22Rv1 (cell line): ENCODE data around the gene DAGLA.

Experiments
- H3K27ac ChIP-seq: fragments of 450-650 bp; 2 replicates; pipeline ENCODE4 v1.5.1; 2017
- CTCF ChIP-seq: fragments of 450-650 bp; IDR thresholded peaks from 2 replicates; pipeline ENCODE4 v1.5.1; 2017; ENCODE audit warnings: mild to moderate bottlenecking
- ZFX ChIP-seq: fragments of 450-650 bp; IDR thresholded peaks from 2 replicates; pipeline ENCODE4 v1.6.1; 2017; ENCODE audit warnings: antibody characterized with exemption, borderline replicate concordance

Gene DAGLA

DNA sequence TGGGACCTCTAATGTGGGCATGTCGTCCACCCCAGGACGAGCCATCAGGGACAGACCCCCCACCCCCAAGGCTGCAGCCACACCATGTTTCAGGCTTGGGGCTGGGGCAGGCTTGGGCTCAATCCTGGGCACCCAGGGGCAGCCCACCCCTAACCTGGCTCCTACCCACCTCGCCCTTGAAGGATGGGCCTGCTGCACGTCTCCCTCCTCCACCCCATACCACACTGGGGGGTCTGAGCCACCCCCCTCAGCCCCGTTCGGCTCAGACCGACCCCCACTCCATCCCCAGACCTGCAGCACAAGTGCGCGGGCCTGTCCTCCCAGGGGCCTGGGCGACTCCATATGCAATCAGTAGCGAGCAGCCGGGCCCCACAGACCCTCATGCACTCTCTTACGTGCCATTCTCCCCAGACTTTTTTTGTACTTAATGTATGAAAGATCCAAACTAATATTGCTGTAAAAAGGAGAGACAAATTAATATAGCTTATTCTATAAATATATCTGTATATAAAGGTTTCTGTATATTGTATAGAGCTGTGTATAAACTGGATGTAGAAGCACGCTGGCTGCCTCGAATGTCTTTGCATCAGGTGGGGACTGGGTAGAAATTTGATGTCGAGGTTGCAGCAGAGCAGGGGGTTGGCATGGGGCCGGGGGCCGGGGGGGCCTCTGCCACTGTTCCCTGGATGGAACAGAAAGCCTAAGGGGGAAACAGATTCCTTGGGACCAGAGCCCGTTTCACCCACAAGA lies 66.4 kb downstream of the DAGLA start:
- no peak for TF ChIP-seq CTCF
- no peak for TF ChIP-seq ZFX
- H3K27ac ChIP-seq: no peak overlapping the region

- H3K27ac ChIP-seq: no peak overlapping the region
These were observed 67.2 kb downstream of the DAGLA start for GRCh38 chr11:61747192-61747966.

GRCh38 chr11:61747967-61748285 lies 67.7 kb downstream of the DAGLA start:
- TF ChIP-seq CTCF (peak; percentile 71), ZFX (no peak)
- H3K27ac ChIP-seq: no peak overlapping the region

More at GRCh38 chr11:61747192-61747966, 67.2 kb downstream of the DAGLA start:
- peak; percentile 94 for TF ChIP-seq CTCF
- TF ChIP-seq ZFX: no peak

GRCh38 chr11:61749591-61750217 lies 69.5 kb downstream of the DAGLA start:
- H3K27ac ChIP-seq: no peak overlapping the region
- TF ChIP-seq CTCF: no peak
- TF ChIP-seq ZFX: no peak

DNA sequence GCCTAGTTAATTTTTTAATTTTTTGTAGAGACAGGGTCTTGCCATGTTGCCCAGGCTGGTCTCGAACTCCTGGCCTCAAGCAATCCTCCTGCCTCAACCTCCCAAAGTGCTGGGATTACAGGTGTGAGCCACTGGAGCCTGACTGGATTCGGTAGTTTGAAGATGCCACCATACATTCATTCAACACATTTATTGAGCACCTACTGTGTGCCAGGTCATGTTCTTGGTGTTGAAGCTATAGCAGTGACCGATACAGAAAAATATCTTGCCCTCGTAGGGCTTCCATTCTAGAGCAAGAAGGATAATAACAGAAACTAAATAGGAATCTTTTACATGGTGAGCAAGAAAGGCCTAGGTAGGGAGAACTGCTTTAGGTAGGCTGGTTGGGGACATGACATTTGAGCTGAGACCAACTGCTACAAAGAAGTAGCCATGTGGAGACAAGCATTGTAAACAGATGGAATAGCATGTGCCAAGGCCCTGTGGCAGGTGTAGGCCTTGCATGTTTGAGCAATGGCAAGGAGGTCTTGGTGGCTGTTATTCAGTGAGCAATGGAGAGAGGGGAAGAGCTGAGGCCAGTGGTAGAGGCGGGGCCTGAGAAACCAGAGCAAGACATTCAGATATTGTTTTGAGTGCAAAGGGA lies 70.6 kb downstream of the DAGLA start:
- no peak overlapping the region for H3K27ac ChIP-seq
- no peak for TF ChIP-seq CTCF
- no peak for TF ChIP-seq ZFX

DNA sequence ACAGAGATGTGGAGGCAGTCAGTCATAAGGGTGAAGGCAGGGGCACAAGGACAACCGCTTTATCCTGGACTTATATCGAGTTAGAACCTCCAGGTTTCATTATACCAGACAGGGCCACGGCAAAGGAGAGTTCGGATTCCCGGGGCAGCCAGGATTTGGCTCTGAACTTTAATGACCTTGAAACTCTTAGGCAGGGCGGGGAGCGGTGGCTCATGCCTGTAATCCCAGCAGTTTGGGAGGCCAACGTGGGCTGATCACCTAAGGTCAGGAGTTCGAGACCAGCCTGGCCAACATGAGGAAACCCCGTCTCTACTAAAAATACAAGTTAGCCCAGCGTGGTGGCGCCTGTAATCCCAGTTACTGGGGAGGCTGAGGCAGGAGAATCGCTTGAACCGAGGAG lies 71.2 kb downstream of the DAGLA start:
- H3K27ac ChIP-seq: no peak overlapping the region
- TF ChIP-seq CTCF (no peak), ZFX (no peak)
